Breast epithelium (tissue), 4 donors: ENCODE data around the gene RIN2. TPM values are rescaled to one million over a fixed set of nuclear protein-coding genes. Genes with fewer than 3 reads are reported as not detected.
A peak's percentile ranks its signal among the peaks of the same experiment; 100 is the strongest.

Source experiments
- DNase-seq, 2 donors: peaks; one replicate each; pipeline ENCODE4 v3.0.0-alpha.2; 2019; ENCODE audit warnings: low spot score in 2 of 2
- H3K27ac ChIP-seq, 2 donors: fragments of 200-600 bp; sonication (generic) in 1 of 2; one replicate each; pipeline ENCODE4 v1.5.1; 2016 to 2019; ENCODE audit warnings: mild to moderate bottlenecking in 1 of 2
- H3K27me3 ChIP-seq, 2 donors: fragments of 200-600 bp; sonication (generic) in 1 of 2; one replicate each; pipeline versions ENCODE4 v1.5.1 to v1.6.0; 2017 to 2019; ENCODE audit warnings: control low read depth in 1 of 2, mild to moderate bottlenecking in 1 of 2
- H3K36me3 ChIP-seq: fragments of 200-600 bp; one replicate; pipeline ENCODE4 v1.5.1; 2019
- H3K4me1 ChIP-seq, 2 donors: fragments of 200-600 bp; sonication (generic); one replicate each; pipeline ENCODE4 v1.5.1; 2016 to 2019; ENCODE audit warnings: control low read depth in 1 of 2
- H3K4me3 ChIP-seq, 3 donors: fragments of 200-600 bp; sonication (generic); 1 replicate in 2 of 3; 2 replicates in 1 of 3; pipeline ENCODE4 v1.5.1; 2016 to 2019; ENCODE audit warnings: mild to moderate bottlenecking in 3 of 3, moderate library complexity in 2 of 3
- H3K9me3 ChIP-seq, 2 donors: fragments of 200-600 bp; sonication (generic) in 1 of 2; one replicate each; pipeline ENCODE4 v1.5.1; 2016 to 2019; ENCODE audit warnings: control low read depth in 1 of 2
- CTCF ChIP-seq, 3 donors: fragments of 450-650 bp; IDR thresholded peaks; one replicate each; pipeline ENCODE4 v1.5.1; 2016 to 2017; ENCODE audit warnings: antibody characterized with exemption in 3 of 3, mild to moderate bottlenecking in 3 of 3, moderate library complexity in 3 of 3
- POLR2A ChIP-seq: fragments of 450-650 bp; IDR thresholded peaks from one replicate; pipeline ENCODE4 v1.6.1; 2016; ENCODE audit warnings: antibody characterized with exemption, mild to moderate bottlenecking, moderate library complexity
- POLR2AphosphoS5 ChIP-seq, 3 donors: sonication (generic); formaldehyde crosslinking; IDR thresholded peaks; one replicate each; pipeline ENCODE4 v1.6.1; 2017; ENCODE audit warnings: antibody characterized with exemption in 3 of 3
- intact Hi-C: fragments of 100-400 bp; cut with DNase I; formaldehyde crosslinking; loops from one replicate; pipeline ENCODE4 v1.15.1; 2023; ENCODE audit warnings: low total_unique reads
- total RNA-seq, 3 donors: library from RNA; depleted of rRNA; stranded (reverse); fragments of >200 nt; gene quantifications; one replicate each; pipeline ENCODE4 v1.1.0, GENCODE V29; 2016

The RIN2 gene
- total RNA-seq, 3 donors from 2014 or later = 82.7 to 114 (median 104) TPM

GRCh38 chr20:19783966-19784401, 25.9 kb downstream of the RIN2 start:
- Histone ChIP-seq H3K27me3 (no peaks in the 10 kb centered on the region), H3K27ac (peak overlapping the region; percentile 50 to 59), H3K4me1 (peaks cover 9 to 28% of the 10 kb centered on the region in 2 donors), H3K36me3 (no peaks in the 10 kb centered on the region), H3K4me3 (no peak overlapping the region), H3K9me3 (peaks cover 4% of the 10 kb centered on the region in 2 donors)
- intact Hi-C loops = no loop called here
- peak; percentile 63 to 89 for DNase-seq
- TF ChIP-seq POLR2AphosphoS5 (IDR thresholded peaks at IDR 0.05) (peak in 2 of 3 donors; percentile 29 to 76), CTCF (IDR thresholded peaks at IDR 0.05) (no peak)

GRCh38 chr20:19784511-19785172, 26.6 kb downstream of the RIN2 start:
- peak in 1 of 3 donors; percentile 27 for TF ChIP-seq POLR2AphosphoS5 (IDR thresholded peaks at IDR 0.05)
- peak; percentile 79 to 88 (median 81) for TF ChIP-seq CTCF (IDR thresholded peaks at IDR 0.05)
- no peak for TF ChIP-seq POLR2A
- no peaks in the 10 kb centered on the region for H3K36me3 ChIP-seq
- H3K9me3 ChIP-seq = peaks cover 4 to 5% of the 10 kb centered on the region in 2 donors
- peaks cover 9 to 28% of the 10 kb centered on the region in 2 donors for H3K4me1 ChIP-seq
- no peaks in the 10 kb centered on the region for H3K27me3 ChIP-seq
- intact Hi-C loops = loop anchor here (1.0 kb wide), 1 partner anchor 27 kb away; no protein-coding TSS in a partner anchor
- DNase-seq = peak; percentile 40 to 59
- peak overlapping the region; percentile 59 to 66 for H3K27ac ChIP-seq
- H3K4me3 ChIP-seq = no peak overlapping the region

- DNase-seq = no peak
- H3K36me3 ChIP-seq = no peaks in the 10 kb centered on the region
- no peaks in the 10 kb centered on the region for H3K27me3 ChIP-seq
- TF ChIP-seq CTCF (IDR thresholded peaks at IDR 0.05) (no peak), POLR2AphosphoS5 (IDR thresholded peaks at IDR 0.05) (no peak), POLR2A (no peak)
- H3K27ac ChIP-seq = peak overlapping the region; percentile 59 to 66
- H3K4me3 ChIP-seq = no peak overlapping the region
- peaks cover 9 to 28% of the 10 kb centered on the region in 2 donors for H3K4me1 ChIP-seq
- intact Hi-C loops = loop anchor here (1.0 kb wide), 1 partner anchor 28 kb away; no protein-coding TSS in a partner anchor
- H3K9me3 ChIP-seq = peaks cover 4 to 5% of the 10 kb centered on the region in 2 donors
Measured at GRCh38 chr20:19785173-19785982, 27.3 kb downstream of the RIN2 start.

GRCh38 chr20:19785983-19786285, 27.9 kb downstream of the RIN2 start:
- Histone ChIP-seq H3K4me3 (peak overlapping the region in 1 of 3 donors; percentile 14), H3K27me3 (no peaks in the 10 kb centered on the region), H3K4me1 (peaks cover 9 to 28% of the 10 kb centered on the region in 2 donors), H3K27ac (peak overlapping the region; percentile 2 to 66), H3K9me3 (peaks cover 4 to 5% of the 10 kb centered on the region in 2 donors), H3K36me3 (no peaks in the 10 kb centered on the region)
- no peak for DNase-seq
- intact Hi-C loops = loop anchor here (1.0 kb wide), 1 partner anchor 29 kb away; no protein-coding TSS in a partner anchor
- no peak for TF ChIP-seq POLR2AphosphoS5 (IDR thresholded peaks at IDR 0.05)
- TF ChIP-seq POLR2A = no peak
- no peak for TF ChIP-seq CTCF (IDR thresholded peaks at IDR 0.05)

GRCh38 chr20:19786311-19786710, 28.3 kb downstream of the RIN2 start:
- Histone ChIP-seq H3K4me3 (peak overlapping the region in 1 of 3 donors; percentile 14), H3K27ac (peak overlapping the region; percentile 2 to 66), H3K4me1 (peaks cover 9 to 28% of the 10 kb centered on the region in 2 donors), H3K27me3 (no peaks in the 10 kb centered on the region), H3K9me3 (peaks cover 4 to 5% of the 10 kb centered on the region in 2 donors), H3K36me3 (no peaks in the 10 kb centered on the region)
- intact Hi-C loops = no loop called here
- peak in 1 of 2 donors; percentile 48 for DNase-seq
- TF ChIP-seq POLR2AphosphoS5 (IDR thresholded peaks at IDR 0.05) = peak in 1 of 3 donors; percentile 34
- TF ChIP-seq POLR2A = no peak
